ENCODE results near the gene PIGR. TPM values are rescaled to one million over a fixed set of nuclear protein-coding genes. Genes with fewer than 3 reads are reported as not detected.

The PIGR gene
- total RNA-seq, 1 experiment from 2014 or later: not detected

GRCh38 chr1:206909883-206910318 is 36.4 kb downstream of the PIGR start:
- DNase-seq (ENCODE audit: low read depth): no peak

- DNase-seq (ENCODE audit: low read depth): peak; percentile 53
These were observed 36.9 kb downstream of the PIGR start for GRCh38 chr1:206909161-206909882.

GRCh38 chr1:206908038-206908437 is 38.2 kb downstream of the PIGR start:
- DNase-seq (ENCODE audit: low read depth): no peak

- DNase-seq (ENCODE audit: low read depth): peak; percentile 58
These were observed 38.8 kb downstream of the PIGR start for GRCh38 chr1:206907304-206907991.

GRCh38 chr1:206905295-206906164 is 40.7 kb downstream of the PIGR start:
- peak; percentile 91 for DNase-seq (ENCODE audit: low read depth)

- no peak for DNase-seq (ENCODE audit: low read depth)
These were observed 41.7 kb downstream of the PIGR start for GRCh38 chr1:206904423-206905142.

GRCh38 chr1:206903687-206904086 is 42.6 kb downstream of the PIGR start:
- no peak for DNase-seq (ENCODE audit: low read depth)

GRCh38 chr1:206902702-206903101 is 43.6 kb downstream of the PIGR start:
- no peak for DNase-seq (ENCODE audit: low read depth)

GRCh38 chr1:206901944-206902343 is 44.3 kb downstream of the PIGR start:
- no peak for DNase-seq (ENCODE audit: low read depth)

- DNase-seq (ENCODE audit: low read depth): no peak
These were observed 46.1 kb downstream of the PIGR start for GRCh38 chr1:206900149-206900548.

- DNase-seq (ENCODE audit: low read depth): no peak
These were observed 46.5 kb downstream of the PIGR start for GRCh38 chr1:206899717-206900116.

GRCh38 chr1:206898915-206899431 is 47.3 kb downstream of the PIGR start:
- no peak for DNase-seq (ENCODE audit: low read depth)

GRCh38 chr1:206898089-206898914 is 48.0 kb downstream of the PIGR start:
- DNase-seq (ENCODE audit: low read depth): peak; percentile 64

GRCh38 chr1:206897175-206897574 is 49.1 kb downstream of the PIGR start, which contains the start of gene IL24:
TSS of gene IL24 (plus strand) at chr1:206897443. CDS start at chr1:206897833, 390 bp downstream.
- DNase-seq (ENCODE audit: low read depth): no peak

- DNase-seq (ENCODE audit: low read depth): no peak
These were observed 50.0 kb downstream of the PIGR start for GRCh38 chr1:206896261-206896660.

GRCh38 chr1:206895837-206896242 is 50.4 kb downstream of the PIGR start:
- no peak for DNase-seq (ENCODE audit: low read depth)

GRCh38 chr1:206895325-206895724 is 50.9 kb downstream of the PIGR start:
- DNase-seq (ENCODE audit: low read depth): no peak

- DNase-seq (ENCODE audit: low read depth): no peak
These were observed 52.9 kb downstream of the PIGR start for GRCh38 chr1:206893380-206893779.

- no peak for DNase-seq (ENCODE audit: low read depth)
These were observed 53.8 kb downstream of the PIGR start for GRCh38 chr1:206892351-206892984.

GRCh38 chr1:206891412-206891811 is 54.9 kb downstream of the PIGR start:
- DNase-seq (ENCODE audit: low read depth): no peak
